Large intestine (tissue), 1 donor: Measurements from ENCODE around the gene PAK3. TPM values are rescaled to one million over a fixed set of nuclear protein-coding genes. Genes with fewer than 3 reads are reported as not detected.

Experiments used
- polyA plus RNA-seq: library from polyadenylated mRNA; unstranded; fragments of 120-200 nt; gene quantifications from one replicate; pipeline ENCODE4 v1.2.1, GENCODE V29; 2013

The PAK3 gene
- polyA plus RNA-seq, 1 donor, result 2.2 TPM

Other genes with a start within 250 kb of the PAK3 start
- 7.3 TPM for gene CAPN6, start 174.3 kb downstream of the PAK3 start, polyA plus RNA-seq